Progenitor cell of endocrine pancreas (in vitro differentiated cells): Measurements from ENCODE around the gene TTC33. TPM values are rescaled to one million over a fixed set of nuclear protein-coding genes. Genes with fewer than 3 reads are reported as not detected.

ENCODE experiments used
- DNase-seq: peaks from one replicate; pipeline ENCODE4 v3.0.0; 2021; ENCODE audit warnings: low spot score; ENCODE audit not compliant: unreplicated experiment
- H3K27ac Mint-ChIP-seq: 2 replicates; pipeline ENCODE4 v1.8.0; 2021; ENCODE audit warnings: mild to moderate bottlenecking, moderate library complexity, mixed read lengths
- H3K27me3 Mint-ChIP-seq: 2 replicates; pipeline ENCODE4 v1.8.0; 2021; ENCODE audit warnings: mixed read lengths
- H3K36me3 Mint-ChIP-seq: 2 replicates; pipeline ENCODE4 v1.8.0; 2022; ENCODE audit warnings: mixed read lengths; ENCODE audit not compliant: insufficient read depth
- H3K4me1 Mint-ChIP-seq: 2 replicates; pipeline ENCODE4 v1.8.0; 2021; ENCODE audit warnings: low read depth, mixed read lengths
- H3K4me3 Mint-ChIP-seq: 2 replicates; pipeline ENCODE4 v1.8.0; 2021; ENCODE audit warnings: low read depth, mild to moderate bottlenecking, moderate library complexity, mixed read lengths
- H3K9me3 Mint-ChIP-seq: 2 replicates; pipeline ENCODE4 v1.8.0; 2021; ENCODE audit warnings: low read depth, mixed read lengths
- total RNA-seq: library from RNA; stranded (reverse); gene quantifications from 2 replicates; pipeline ENCODE4 v1.2.1, GENCODE V29; 2021
- TF ChIP-seq, protein P1 (sequence below): fragments of 200-600 bp; sonication (generic); IDR thresholded peaks from one replicate; pipeline ENCODE4 v1.5.0; 2021; ENCODE audit warnings: antibody characterized with exemption, mild to moderate bottlenecking; ENCODE audit not compliant: unreplicated experiment

TTC33 gene
- total RNA-seq, 1 donor from 2014 or later = 25.4 TPM

DNA sequence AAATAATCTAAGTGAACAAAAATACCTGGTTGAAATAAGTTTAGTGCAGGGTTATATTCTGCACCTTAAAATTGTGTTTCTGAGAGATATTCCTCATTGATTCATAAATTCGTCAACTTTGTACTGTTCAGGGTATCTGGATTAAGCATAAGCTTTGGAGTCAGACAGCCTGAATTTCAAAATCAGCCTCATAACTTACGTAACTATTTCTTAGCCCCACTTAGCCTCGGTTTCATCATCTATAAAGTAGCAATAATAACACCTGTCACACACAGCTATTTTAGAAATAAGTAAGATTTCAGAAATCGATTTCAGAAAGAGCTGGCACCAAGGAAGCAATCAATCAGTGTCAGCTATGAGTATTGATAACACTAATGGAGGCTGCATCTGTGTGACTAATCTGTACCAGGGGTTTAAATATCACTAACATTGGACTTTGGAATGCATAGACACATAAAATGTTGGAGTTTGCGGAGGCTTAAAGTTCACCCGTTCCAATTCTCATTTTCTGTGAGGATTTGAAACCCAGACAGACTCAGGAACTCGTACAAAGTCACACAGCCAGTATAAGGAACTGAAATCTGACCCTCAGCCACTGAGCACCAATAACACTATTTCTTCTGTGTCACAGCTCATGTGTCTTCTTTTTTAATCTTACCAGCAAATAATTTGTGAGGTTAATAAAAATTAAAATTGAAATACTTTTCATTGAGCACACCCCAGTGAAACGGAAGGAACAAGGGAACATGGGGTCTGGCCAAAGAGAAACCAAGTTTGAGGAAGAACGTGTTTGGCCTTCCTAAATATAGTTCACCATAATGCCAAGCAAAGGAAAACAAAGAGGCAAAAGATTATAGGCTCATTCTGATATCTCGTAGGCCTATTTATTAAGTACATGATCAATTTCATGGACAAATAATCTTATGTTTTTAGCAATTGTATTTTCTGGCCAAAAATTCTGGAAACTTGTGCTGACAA, 270.5 kb downstream of the TTC33 start:
- peak overlapping the region; percentile 19 for H3K27ac Mint-ChIP-seq
- TF ChIP-seq, protein P1, sequence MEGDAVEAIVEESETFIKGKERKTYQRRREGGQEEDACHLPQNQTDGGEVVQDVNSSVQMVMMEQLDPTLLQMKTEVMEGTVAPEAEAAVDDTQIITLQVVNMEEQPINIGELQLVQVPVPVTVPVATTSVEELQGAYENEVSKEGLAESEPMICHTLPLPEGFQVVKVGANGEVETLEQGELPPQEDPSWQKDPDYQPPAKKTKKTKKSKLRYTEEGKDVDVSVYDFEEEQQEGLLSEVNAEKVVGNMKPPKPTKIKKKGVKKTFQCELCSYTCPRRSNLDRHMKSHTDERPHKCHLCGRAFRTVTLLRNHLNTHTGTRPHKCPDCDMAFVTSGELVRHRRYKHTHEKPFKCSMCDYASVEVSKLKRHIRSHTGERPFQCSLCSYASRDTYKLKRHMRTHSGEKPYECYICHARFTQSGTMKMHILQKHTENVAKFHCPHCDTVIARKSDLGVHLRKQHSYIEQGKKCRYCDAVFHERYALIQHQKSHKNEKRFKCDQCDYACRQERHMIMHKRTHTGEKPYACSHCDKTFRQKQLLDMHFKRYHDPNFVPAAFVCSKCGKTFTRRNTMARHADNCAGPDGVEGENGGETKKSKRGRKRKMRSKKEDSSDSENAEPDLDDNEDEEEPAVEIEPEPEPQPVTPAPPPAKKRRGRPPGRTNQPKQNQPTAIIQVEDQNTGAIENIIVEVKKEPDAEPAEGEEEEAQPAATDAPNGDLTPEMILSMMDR = no peak
- peaks cover 15% of the 10 kb centered on the region for H3K4me1 Mint-ChIP-seq
- no peaks in the 10 kb centered on the region for H3K27me3 Mint-ChIP-seq
- no peaks in the 10 kb centered on the region for H3K9me3 Mint-ChIP-seq
- no peak for DNase-seq
- H3K36me3 Mint-ChIP-seq = no peaks in the 10 kb centered on the region
- H3K4me3 Mint-ChIP-seq = no peak overlapping the region

DNA sequence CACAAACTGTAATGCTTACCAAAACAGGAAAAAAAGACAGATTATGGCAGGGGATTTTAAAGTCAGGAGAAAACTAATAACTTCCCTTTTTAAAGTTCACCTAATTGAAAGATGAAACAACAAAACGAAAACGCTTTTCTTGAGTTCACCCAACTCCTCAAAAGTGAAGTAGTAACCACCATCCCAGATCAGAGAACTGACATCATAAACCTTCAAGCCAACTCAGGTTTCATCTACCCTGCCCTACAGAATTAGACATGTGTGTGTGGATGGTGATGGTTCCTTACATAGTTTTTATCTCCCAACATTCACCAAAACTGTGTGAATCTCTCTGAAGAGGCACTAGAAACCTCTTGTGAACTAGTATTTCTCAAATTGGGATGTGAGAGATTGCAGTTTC, 271.3 kb downstream of the TTC33 start:
- Mint-ChIP-seq H3K9me3 (no peaks in the 10 kb centered on the region), H3K36me3 (no peaks in the 10 kb centered on the region), H3K27ac (no peak overlapping the region), H3K4me3 (no peak overlapping the region), H3K4me1 (peaks cover 14% of the 10 kb centered on the region), H3K27me3 (no peaks in the 10 kb centered on the region)
- TF ChIP-seq, protein P1 = no peak
- DNase-seq = no peak

DNA sequence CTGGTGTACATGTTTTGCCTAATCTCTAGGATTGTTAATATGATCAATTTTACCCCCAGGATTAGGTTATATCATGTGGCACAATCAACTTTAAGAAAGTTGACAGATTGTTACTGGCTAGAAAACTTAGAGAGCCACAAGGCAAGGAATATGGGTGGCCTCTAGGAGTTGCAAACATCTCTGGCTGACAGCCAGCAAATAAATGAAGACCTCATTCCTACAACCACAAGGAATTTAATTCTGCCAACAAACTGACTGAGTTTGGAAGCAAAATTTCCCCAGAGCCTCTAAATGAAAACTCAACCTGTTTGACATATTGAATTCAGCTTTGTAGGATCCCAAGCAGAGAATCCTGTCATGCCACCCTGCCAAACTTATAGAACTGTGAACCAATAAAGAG, 272.4 kb downstream of the TTC33 start:
- Mint-ChIP-seq H3K4me1 (peaks cover 14% of the 10 kb centered on the region), H3K4me3 (no peak overlapping the region), H3K27me3 (no peaks in the 10 kb centered on the region), H3K27ac (no peak overlapping the region), H3K9me3 (no peaks in the 10 kb centered on the region), H3K36me3 (no peaks in the 10 kb centered on the region)
- TF ChIP-seq, protein P1 = no peak
- no peak for DNase-seq

DNA sequence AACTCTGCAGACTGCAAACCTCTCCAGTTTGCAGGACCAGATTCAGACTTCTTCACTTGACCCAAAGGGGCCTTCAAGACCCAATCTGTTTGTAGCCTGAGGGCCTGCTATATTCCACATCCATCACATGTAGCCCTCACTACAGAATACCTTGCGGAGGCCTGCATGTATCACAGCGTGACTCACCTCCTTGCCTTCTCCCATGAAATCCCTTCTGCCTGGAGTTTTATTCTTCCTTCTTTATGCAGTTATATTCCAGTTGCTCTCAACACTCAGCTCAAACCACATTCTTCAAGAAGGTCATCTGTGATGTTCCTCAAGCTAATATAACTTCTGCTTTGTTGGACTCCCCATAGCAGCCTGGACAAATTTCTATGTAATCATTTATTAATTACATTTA, 274.5 kb downstream of the TTC33 start:
- Mint-ChIP-seq H3K27me3 (no peaks in the 10 kb centered on the region), H3K9me3 (no peaks in the 10 kb centered on the region), H3K27ac (no peak overlapping the region), H3K36me3 (no peaks in the 10 kb centered on the region), H3K4me1 (peaks cover 10% of the 10 kb centered on the region), H3K4me3 (no peak overlapping the region)
- TF ChIP-seq, protein P1 = no peak
- no peak for DNase-seq

DNA sequence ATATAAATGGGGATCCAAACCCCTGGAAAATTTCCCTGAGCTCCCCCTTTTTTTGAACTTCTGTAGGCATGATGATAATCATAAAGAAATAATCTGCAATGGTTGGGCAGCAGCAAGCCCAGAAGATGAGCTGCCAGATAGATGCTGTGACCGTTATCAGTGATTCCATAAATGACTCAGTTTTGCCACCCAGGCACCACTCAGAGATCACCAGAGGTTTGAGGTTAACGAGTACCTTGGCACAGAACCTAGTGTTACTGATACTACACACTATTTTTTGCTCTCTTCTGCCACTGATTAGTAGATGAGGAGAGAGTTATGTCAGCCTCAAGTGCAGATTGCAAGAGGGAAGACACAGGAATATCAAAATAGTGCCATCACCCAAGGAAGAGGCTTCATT, 275.4 kb downstream of the TTC33 start:
- H3K4me3 Mint-ChIP-seq = no peak overlapping the region

More for the DNA sequence above, 275.4 kb downstream of the TTC33 start:
- Mint-ChIP-seq H3K36me3 (no peaks in the 10 kb centered on the region), H3K9me3 (no peaks in the 10 kb centered on the region), H3K27ac (no peak overlapping the region), H3K27me3 (no peaks in the 10 kb centered on the region), H3K4me1 (peaks cover 8% of the 10 kb centered on the region)
- DNase-seq = no peak
- TF ChIP-seq, protein P1 = no peak
